ENCODE data around the gene PARP15.
A peak's percentile ranks its signal among the peaks of the same experiment; 100 is the strongest.
"Not testable (repeated sequence)": the region's sequence is repeated elsewhere in the genome, so short reads cannot be mapped to it uniquely, and the experiment has no call there.

Gene PARP15

GRCh38 chr3:122577409-122578031, at the start of gene PARP15:
Gene PARP15, plus strand, starts transcription at chr3:122577650. Its CDS starts 18 bp downstream, at chr3:122577668.
- DNase-seq (ENCODE audit: low spot score), result peak; percentile 33

GRCh38 chr3:122530164-122530563, 47.3 kb upstream of the PARP15 start:
- DNase-seq (ENCODE audit: low spot score), result no peak

- DNase-seq (ENCODE audit: low spot score), result no peak
Measured at GRCh38 chr3:122533480-122533879, 44.0 kb upstream of the PARP15 start.

GRCh38 chr3:122533931-122534334, 43.5 kb upstream of the PARP15 start:
- no peak for DNase-seq (ENCODE audit: low spot score)

- DNase-seq (ENCODE audit: low spot score), result peak; percentile 21
Measured at GRCh38 chr3:122535964-122536631, 41.4 kb upstream of the PARP15 start.

- DNase-seq (ENCODE audit: low spot score), result peak; percentile 26
Measured at GRCh38 chr3:122536632-122537001, 40.8 kb upstream of the PARP15 start.

- DNase-seq (ENCODE audit: low spot score), result no peak
Measured at GRCh38 chr3:122538956-122539490, 38.4 kb upstream of the PARP15 start.

- DNase-seq (ENCODE audit: low spot score), result no peak
Measured at GRCh38 chr3:122546151-122546550, 31.3 kb upstream of the PARP15 start.

GRCh38 chr3:122548076-122548475, 29.4 kb upstream of the PARP15 start:
- DNase-seq (ENCODE audit: low spot score), result no peak

- no peak for DNase-seq (ENCODE audit: low spot score)
Measured at GRCh38 chr3:122548619-122549018, 28.8 kb upstream of the PARP15 start.

GRCh38 chr3:122553171-122553570, 24.3 kb upstream of the PARP15 start:
- DNase-seq (ENCODE audit: low spot score), result no peak

- DNase-seq (ENCODE audit: low spot score), result no peak
Measured at GRCh38 chr3:122555275-122556071, 22.0 kb upstream of the PARP15 start.

- DNase-seq (ENCODE audit: low spot score), result no peak
Measured at GRCh38 chr3:122557356-122557755, 20.1 kb upstream of the PARP15 start.

- no peak for DNase-seq (ENCODE audit: low spot score)
Measured at GRCh38 chr3:122558605-122559004, 18.8 kb upstream of the PARP15 start.

- DNase-seq (ENCODE audit: low spot score), result no peak
Measured at GRCh38 chr3:122559906-122560305, 17.5 kb upstream of the PARP15 start.

- peak; percentile 53 for DNase-seq (ENCODE audit: low spot score)
Measured at GRCh38 chr3:122560680-122561079, 16.8 kb upstream of the PARP15 start.

- DNase-seq (ENCODE audit: low spot score), result no peak
Measured at GRCh38 chr3:122562923-122563716, 14.3 kb upstream of the PARP15 start.

- peak; percentile 11 for DNase-seq (ENCODE audit: low spot score)
Measured at GRCh38 chr3:122563717-122564025, 13.8 kb upstream of the PARP15 start.

GRCh38 chr3:122564155-122564912, 13.1 kb upstream of the PARP15 start, which contains the start of the genes DTX3L and PARP9:
Gene DTX3L, plus strand, starts transcription at chr3:122564338. Its CDS starts 89 bp downstream, at chr3:122564427.
Gene PARP9, minus strand, starts transcription at chr3:122564300. Its CDS starts 4,680 bp downstream, at chr3:122559620.
- peak; percentile 83 for DNase-seq (ENCODE audit: low spot score)

GRCh38 chr3:122568131-122568530, 9.3 kb upstream of the PARP15 start:
- DNase-seq (ENCODE audit: low spot score), result not testable (repeated sequence)

- DNase-seq (ENCODE audit: low spot score), result no peak
Measured at GRCh38 chr3:122568755-122569154, 8.7 kb upstream of the PARP15 start.
